C1 segment of cervical spinal cord (tissue), 14 donors: Measurements from ENCODE around the gene IMPACT.

Experiments used
- DNase-seq, 14 donors: peaks; one replicate each; lab custom pipeline; 2025; lab: John Stamatoyannopoulos, UW

Gene IMPACT

GRCh38 chr18:24475926-24476589 lies 49.6 kb downstream of the IMPACT start:
- no peak for DNase-seq

- DNase-seq, result no peak
Measured at GRCh38 chr18:24479371-24479770, 52.9 kb downstream of the IMPACT start.

GRCh38 chr18:24482821-24483220 lies 56.4 kb downstream of the IMPACT start:
- no peak for DNase-seq

- no peak for DNase-seq
Measured at GRCh38 chr18:24485681-24486080, 59.2 kb downstream of the IMPACT start.

- DNase-seq, result no peak
Measured at GRCh38 chr18:24486684-24487083, 60.2 kb downstream of the IMPACT start.

- DNase-seq, result no peak
Measured at GRCh38 chr18:24488824-24489493, 62.5 kb downstream of the IMPACT start.

GRCh38 chr18:24490539-24490938 lies 64.1 kb downstream of the IMPACT start:
- DNase-seq, result no peak

GRCh38 chr18:24491927-24492834 lies 65.7 kb downstream of the IMPACT start:
- no peak for DNase-seq

- DNase-seq, result no peak
Measured at GRCh38 chr18:24494586-24494985, 68.1 kb downstream of the IMPACT start.

GRCh38 chr18:24497031-24497754 lies 70.7 kb downstream of the IMPACT start:
- peak in 1 of 14 donors; percentile 77 for DNase-seq

- no peak for DNase-seq
Measured at GRCh38 chr18:24499814-24500213, 73.3 kb downstream of the IMPACT start.

- DNase-seq, result peak in 1 of 14 donors; percentile 5
Measured at GRCh38 chr18:24500217-24500616, 73.7 kb downstream of the IMPACT start.

- no peak for DNase-seq
Measured at GRCh38 chr18:24500766-24501165, 74.3 kb downstream of the IMPACT start.

- no peak for DNase-seq
Measured at GRCh38 chr18:24502667-24503523, 76.4 kb downstream of the IMPACT start.
